ENCODE results near the gene MINK1. TPM values are rescaled to one million over a fixed set of nuclear protein-coding genes. Genes with fewer than 3 reads are reported as not detected.

Gene MINK1
- total RNA-seq: 45.6 TPM

DNA sequence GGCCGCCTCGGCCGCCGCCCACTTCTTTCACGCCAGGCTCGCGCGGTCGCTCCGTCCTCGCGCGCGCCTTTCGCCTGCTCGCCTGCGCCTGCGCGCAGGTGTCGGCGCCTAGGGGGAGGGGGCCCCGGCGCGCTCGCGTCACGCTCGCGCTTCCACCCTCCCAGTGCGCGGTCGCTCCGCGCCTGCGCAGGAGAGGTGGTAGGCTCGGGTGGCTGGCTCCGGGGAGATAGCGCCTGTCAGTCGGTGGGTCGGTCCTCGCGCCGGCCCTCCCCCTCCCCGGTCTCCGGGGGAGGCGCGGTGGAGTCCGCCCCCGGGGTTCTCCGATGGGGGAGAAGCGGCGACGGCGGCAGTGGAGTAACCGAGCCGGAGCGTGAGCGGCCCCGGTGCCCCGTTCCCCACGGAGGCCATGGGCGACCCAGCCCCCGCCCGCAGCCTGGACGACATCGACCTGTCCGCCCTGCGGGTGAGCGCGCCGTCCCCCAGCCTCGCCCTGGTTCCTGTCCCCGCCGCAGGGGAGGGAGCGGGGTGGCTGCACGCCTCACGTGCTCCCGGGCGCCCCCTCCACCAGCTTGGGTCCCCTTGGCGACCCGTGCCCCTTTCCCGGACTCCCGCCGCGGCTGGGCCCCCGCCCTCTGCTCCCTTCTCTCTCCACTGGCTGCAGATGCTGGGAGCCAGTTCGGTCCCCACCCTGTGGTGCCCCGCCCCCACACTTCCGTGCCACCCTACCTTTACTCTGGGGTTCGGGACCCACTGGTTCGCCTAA lies at the start of gene MINK1:
TSS of gene MINK1 (plus strand) at position 163 of the 763 bp plus-strand sequence. CDS start at position 407, 244 bp downstream.
- TF ChIP-seq, protein P1, sequence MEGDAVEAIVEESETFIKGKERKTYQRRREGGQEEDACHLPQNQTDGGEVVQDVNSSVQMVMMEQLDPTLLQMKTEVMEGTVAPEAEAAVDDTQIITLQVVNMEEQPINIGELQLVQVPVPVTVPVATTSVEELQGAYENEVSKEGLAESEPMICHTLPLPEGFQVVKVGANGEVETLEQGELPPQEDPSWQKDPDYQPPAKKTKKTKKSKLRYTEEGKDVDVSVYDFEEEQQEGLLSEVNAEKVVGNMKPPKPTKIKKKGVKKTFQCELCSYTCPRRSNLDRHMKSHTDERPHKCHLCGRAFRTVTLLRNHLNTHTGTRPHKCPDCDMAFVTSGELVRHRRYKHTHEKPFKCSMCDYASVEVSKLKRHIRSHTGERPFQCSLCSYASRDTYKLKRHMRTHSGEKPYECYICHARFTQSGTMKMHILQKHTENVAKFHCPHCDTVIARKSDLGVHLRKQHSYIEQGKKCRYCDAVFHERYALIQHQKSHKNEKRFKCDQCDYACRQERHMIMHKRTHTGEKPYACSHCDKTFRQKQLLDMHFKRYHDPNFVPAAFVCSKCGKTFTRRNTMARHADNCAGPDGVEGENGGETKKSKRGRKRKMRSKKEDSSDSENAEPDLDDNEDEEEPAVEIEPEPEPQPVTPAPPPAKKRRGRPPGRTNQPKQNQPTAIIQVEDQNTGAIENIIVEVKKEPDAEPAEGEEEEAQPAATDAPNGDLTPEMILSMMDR (IDR thresholded peaks at IDR 0.05): no peak
- no peaks in the 10 kb centered on the region for H3K9me3 ChIP-seq
- H3K27me3 ChIP-seq: no peaks in the 10 kb centered on the region
- H3K27ac ChIP-seq: peak within 1 kb of the TSS; percentile 84 to 87
- H3K4me1 ChIP-seq: peaks cover 0 to 9% of the 10 kb centered on the region in 2 donors
- DNase-seq (ENCODE audit: low spot score in 2 of 2): peak; percentile 59 to 93
- no peaks in the 10 kb centered on the region for H3K36me3 ChIP-seq
- intact Hi-C loops (cut with DNase I): loop anchor here (1.0 kb wide), 1 partner anchor 43 kb away; no protein-coding TSS in a partner anchor
- H3K4me3 ChIP-seq: peak within 1 kb of the TSS; percentile 75 to 82

DNA sequence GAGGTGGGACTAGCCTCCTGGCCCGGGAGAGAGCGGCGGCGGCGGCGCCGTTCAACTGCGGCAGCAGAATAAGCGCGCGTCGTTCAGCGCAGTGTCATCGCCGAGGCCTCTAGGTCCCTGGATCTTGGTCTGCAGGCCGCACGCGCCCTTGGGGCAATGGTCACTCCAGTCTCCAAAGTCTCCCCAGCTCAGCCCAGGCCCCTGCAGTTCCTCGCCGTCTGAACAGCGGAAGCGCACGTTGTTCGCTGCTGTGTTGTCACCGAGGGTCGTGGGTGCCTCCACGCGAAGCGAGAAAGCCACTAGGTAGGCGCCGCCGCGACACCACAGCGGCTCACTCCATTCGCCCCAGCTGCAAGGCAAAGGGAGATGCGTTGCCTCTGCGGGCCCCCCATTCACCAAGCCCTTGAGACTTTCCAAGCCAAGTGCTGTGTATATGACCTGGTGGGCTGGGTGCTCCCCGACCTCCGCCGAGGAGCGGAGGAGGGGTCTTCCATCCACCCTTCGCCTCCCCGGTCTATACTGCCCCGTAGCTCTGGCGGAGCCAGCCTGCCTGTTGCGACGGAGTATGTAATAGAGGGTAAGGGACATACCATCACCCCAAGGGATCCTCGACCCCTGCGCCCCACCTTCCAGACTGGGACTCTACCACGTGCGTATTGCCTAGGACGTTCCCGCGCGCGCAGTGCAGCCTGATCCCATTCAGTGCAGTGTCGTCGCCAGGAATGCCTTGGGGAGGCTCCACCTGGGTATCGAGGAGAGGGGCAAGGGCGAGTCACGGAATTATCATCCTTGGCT lies 47.6 kb upstream of the MINK1 start:
- Histone ChIP-seq H3K27ac (no peak overlapping the region), H3K4me3 (peak overlapping the region; percentile 38 to 53), H3K9me3 (no peaks in the 10 kb centered on the region), H3K27me3 (no peaks in the 10 kb centered on the region), H3K36me3 (no peaks in the 10 kb centered on the region), H3K4me1 (peaks cover 9 to 28% of the 10 kb centered on the region in 2 donors)
- DNase-seq (ENCODE audit: low spot score in 2 of 2): no peak
- intact Hi-C loops (cut with DNase I): loop anchor here (5.0 kb wide), 1 partner anchor 53 kb away; the partner anchor contains the start of gene MED11
- TF ChIP-seq, protein P1 (IDR thresholded peaks at IDR 0.05): no peak

DNA sequence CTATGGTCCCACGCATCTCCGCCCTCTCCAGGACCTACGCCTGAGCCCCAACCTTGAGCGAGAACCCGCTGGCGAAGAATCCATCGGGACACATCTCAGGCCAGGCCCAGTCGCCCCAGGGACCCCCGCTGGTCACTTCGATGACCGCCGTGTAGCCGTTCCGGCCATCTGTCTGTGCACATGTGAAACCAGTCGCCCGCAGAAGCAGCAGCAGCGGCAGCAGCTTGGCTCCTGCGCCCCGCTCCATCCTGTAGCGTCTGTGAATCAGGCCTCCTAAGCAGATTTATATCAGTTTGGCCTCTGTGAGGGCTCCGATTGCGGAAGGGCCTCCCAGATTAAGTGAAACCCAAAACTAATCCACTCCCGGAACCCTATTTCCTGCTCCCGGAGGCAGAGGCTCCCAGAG lies 47.0 kb upstream of the MINK1 start, which contains the start of gene VMO1:
TSS of gene VMO1 (minus strand) at position 259 of the 406 bp plus-strand sequence. CDS start at position 247, 12 bp downstream.
- peak in 1 of 2 donors; percentile 69 for DNase-seq (ENCODE audit: low spot score in 2 of 2)
- H3K4me1 ChIP-seq: peaks cover 9 to 31% of the 10 kb centered on the region in 2 donors
- intact Hi-C loops (cut with DNase I): loop anchor here (5.0 kb wide), 1 partner anchor 54 kb away; the partner anchor contains the start of gene MED11
- peak within 1 kb of the TSS; percentile 38 to 53 for H3K4me3 ChIP-seq
- H3K9me3 ChIP-seq: no peaks in the 10 kb centered on the region
- no peaks in the 10 kb centered on the region for H3K27me3 ChIP-seq
- no peaks in the 10 kb centered on the region for H3K36me3 ChIP-seq
- no peak within 1 kb of the TSS for H3K27ac ChIP-seq
- TF ChIP-seq, protein P1 (IDR thresholded peaks at IDR 0.05): no peak

DNA sequence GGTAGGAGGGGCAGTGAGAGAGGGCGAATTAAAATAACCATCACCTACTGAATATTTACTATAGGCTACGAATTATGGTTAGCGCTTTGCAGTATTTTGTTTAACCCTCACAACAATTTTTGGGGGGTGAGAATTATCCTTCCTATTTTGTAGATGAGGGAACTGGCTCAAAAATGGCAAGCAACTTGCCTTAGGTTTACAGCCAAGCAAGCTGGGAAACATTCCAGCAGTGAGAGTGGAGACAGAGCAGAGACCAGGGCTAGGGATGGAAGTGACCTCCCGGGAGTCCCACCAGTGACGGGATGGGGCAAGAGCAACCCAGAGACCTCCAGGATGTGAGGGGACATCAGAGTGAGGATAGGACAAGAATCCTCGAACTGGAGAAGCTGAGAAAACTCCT lies 46.6 kb upstream of the MINK1 start:
- intact Hi-C loops (cut with DNase I): loop anchor here (5.0 kb wide), 1 partner anchor 54 kb away; the partner anchor contains the start of gene MED11
- no peak for DNase-seq (ENCODE audit: low spot score in 2 of 2)
- no peak overlapping the region for H3K27ac ChIP-seq
- peaks cover 9 to 31% of the 10 kb centered on the region in 2 donors for H3K4me1 ChIP-seq
- H3K27me3 ChIP-seq: no peaks in the 10 kb centered on the region
- TF ChIP-seq, protein P1 (IDR thresholded peaks at IDR 0.05): no peak
- H3K4me3 ChIP-seq: peak overlapping the region; percentile 38 to 53
- H3K36me3 ChIP-seq: no peaks in the 10 kb centered on the region
- H3K9me3 ChIP-seq: no peaks in the 10 kb centered on the region

DNA sequence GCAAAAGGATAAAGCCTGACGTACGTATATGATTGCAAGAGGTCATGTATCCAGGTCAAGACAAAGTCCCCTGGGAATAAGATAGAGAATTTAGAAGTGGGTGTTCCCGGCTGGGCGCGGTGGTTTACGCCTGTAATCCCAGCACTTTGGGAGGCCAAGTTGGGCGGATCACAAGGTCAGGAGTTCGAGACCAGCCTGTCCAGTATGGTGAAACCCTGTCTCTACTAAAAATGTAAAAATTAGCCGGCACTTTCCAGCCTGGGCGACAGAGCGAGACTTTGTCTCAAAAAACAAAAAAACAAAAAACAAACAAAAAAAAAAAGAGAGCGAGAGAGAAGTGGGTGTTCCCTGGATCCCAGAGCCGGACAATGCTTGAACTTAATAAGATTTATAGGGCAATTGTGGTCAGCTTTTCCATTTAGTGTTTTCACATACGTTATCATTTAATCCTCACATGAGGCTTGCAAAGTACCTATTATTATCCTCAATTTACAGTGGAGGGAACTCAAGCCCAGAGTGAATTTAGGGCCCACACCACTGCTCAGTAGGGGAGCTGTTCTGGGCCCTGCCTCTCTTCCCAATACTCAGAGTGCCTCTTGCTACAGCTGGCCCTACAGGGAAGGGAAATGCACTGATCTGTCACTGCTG lies 44.9 kb upstream of the MINK1 start:
- H3K4me3 ChIP-seq: peak overlapping the region in 1 of 2 donors; percentile 85
- no peaks in the 10 kb centered on the region for H3K27me3 ChIP-seq
- peaks cover 9 to 31% of the 10 kb centered on the region in 2 donors for H3K4me1 ChIP-seq
- TF ChIP-seq, protein P1 (IDR thresholded peaks at IDR 0.05): no peak
- intact Hi-C loops (cut with DNase I): loop anchor here (5.0 kb wide), 1 partner anchor 56 kb away; the partner anchor contains the start of gene MED11
- no peak for DNase-seq (ENCODE audit: low spot score in 2 of 2)
- no peaks in the 10 kb centered on the region for H3K36me3 ChIP-seq
- no peak overlapping the region for H3K27ac ChIP-seq
- no peaks in the 10 kb centered on the region for H3K9me3 ChIP-seq
